OCI-LY3 (cell line): Measurements from ENCODE around the gene PHB1.

Source experiments
- H2AFZ ChIP-seq: fragments of 200-600, 300-600 bp; shearing (Covaris generic); 2 replicates; pipeline ENCODE4 v1.6.0; 2014; ENCODE audit warnings: antibody characterized with exemption, low read depth, low read length
- H3K27ac ChIP-seq: fragments of 200-600, 300-600 bp; sonication (generic); 2 replicates; pipeline ENCODE4 v1.5.1; 2014; ENCODE audit warnings: mild to moderate bottlenecking, low read length, moderate library complexity, mixed read lengths
- H3K27me3 ChIP-seq: fragments of 200-600, 300-600 bp; sonication (generic); 2 replicates; pipeline ENCODE4 v1.6.1; 2014; ENCODE audit warnings: low read depth, low read length, mixed read lengths
- H3K36me3 ChIP-seq: fragments of 200-600, 300-600 bp; sonication (generic); replicated peaks from 2 replicates; pipeline ENCODE3; 2014; ENCODE audit warnings: low read depth, low read length, mixed read lengths
- H3K4me1 ChIP-seq: fragments of 300-600, 200-600 bp; sonication (generic); 2 replicates; pipeline ENCODE4 v1.6.1; 2014; ENCODE audit warnings: low read length, mixed read lengths
- H3K4me2 ChIP-seq: fragments of 200-600, 300-600 bp; sonication (generic); 2 replicates; pipeline ENCODE4 v1.6.1; 2014; ENCODE audit warnings: low read length, mixed read lengths
- H3K4me3 ChIP-seq: fragments of 300-600, 200-600 bp; sonication (generic); 2 replicates; pipeline ENCODE4 v1.5.1; 2014; ENCODE audit warnings: antibody characterized with exemption, mild to moderate bottlenecking, low read length, moderate library complexity
- H3K79me2 ChIP-seq: fragments of 300-600, 200-600 bp; shearing (Covaris generic); 2 replicates; pipeline ENCODE4 v1.6.1; 2014; ENCODE audit warnings: mild to moderate bottlenecking, low read length, mixed read lengths
- H3K9ac ChIP-seq: fragments of 300-600, 200-600 bp; shearing (Covaris generic); 2 replicates; pipeline ENCODE4 v1.6.0; 2014; ENCODE audit warnings: mild to moderate bottlenecking, low read length, moderate library complexity
- H3K9me3 ChIP-seq: fragments of 200-600, 300-600 bp; shearing (Covaris generic); 2 replicates; pipeline ENCODE4 v1.6.1; 2014; ENCODE audit warnings: low read length, mixed read lengths; ENCODE audit not compliant: insufficient read depth
- H4K20me1 ChIP-seq: fragments of 200-600, 300-600 bp; sonication (generic); 2 replicates; pipeline ENCODE4 v1.6.1; 2016; ENCODE audit warnings: low read length, mixed read lengths; ENCODE audit not compliant: insufficient read depth
- CTCF ChIP-seq: fragments of 200-600, 300-600 bp; sonication (generic); IDR thresholded peaks from 2 replicates; pipeline ENCODE4 v1.5.1; 2014; ENCODE audit warnings: antibody characterized with exemption, low read length, low read depth
- EZH2phosphoT487 ChIP-seq: fragments of 200-600 bp; shearing (Covaris generic); IDR thresholded peaks from 2 replicates; pipeline ENCODE4 v1.6.1; 2018; ENCODE audit warnings: antibody characterized with exemption, mixed run types, low read depth

The PHB1 gene

DNA sequence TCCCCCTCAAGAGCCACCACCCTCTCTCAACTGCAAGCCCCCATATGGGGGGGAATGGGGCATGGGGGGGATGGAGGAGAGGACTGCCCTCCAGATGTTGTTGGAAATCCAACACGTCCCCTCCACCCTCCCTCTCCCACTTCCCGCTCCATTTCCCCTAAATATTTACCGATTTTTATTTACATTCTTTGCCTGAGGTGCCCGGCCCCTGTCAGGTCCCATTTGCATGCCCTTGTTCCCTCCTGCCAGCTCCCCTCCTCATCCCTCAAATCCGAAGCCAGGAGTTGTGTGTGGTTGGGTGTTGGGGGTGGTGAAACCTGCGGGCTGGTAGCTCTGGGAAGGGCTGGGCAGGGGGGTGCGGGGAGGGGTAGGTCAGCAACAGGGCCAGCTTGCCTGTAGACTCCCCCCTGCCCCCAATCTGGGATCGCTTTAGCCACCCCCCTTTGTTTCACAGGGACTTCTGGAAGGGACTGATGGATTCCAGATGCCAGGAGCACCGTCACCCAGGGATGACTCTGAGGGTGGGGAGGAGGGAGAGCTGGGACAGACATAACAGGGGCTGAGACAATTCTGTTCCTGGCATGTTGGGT, 40.7 kb upstream of the PHB1 start:
- peaks cover 38% of the 10 kb centered on the region for H3K27me3 ChIP-seq

GRCh38 chr17:49454050-49454449, 39.4 kb upstream of the PHB1 start:
- H3K4me2 ChIP-seq: no peak overlapping the region
- H2AFZ ChIP-seq: no peak overlapping the region
- no peaks in the 10 kb centered on the region for H4K20me1 ChIP-seq
- no peaks in the 10 kb centered on the region for H3K9me3 ChIP-seq
- no peaks in the 10 kb centered on the region for H3K4me1 ChIP-seq
- H3K4me3 ChIP-seq: no peak overlapping the region
- no peak overlapping the region for H3K27ac ChIP-seq
- H3K9ac ChIP-seq: no peak overlapping the region
- H3K79me2 ChIP-seq: no peaks in the 10 kb centered on the region
- peaks cover 27% of the 10 kb centered on the region for H3K27me3 ChIP-seq
- H3K36me3 ChIP-seq: no peaks in the 10 kb centered on the region
- TF ChIP-seq CTCF: no peak
- TF ChIP-seq EZH2phosphoT487: no peak

More for the DNA sequence above, 40.7 kb upstream of the PHB1 start:
- H3K4me2 ChIP-seq: no peak overlapping the region
- H2AFZ ChIP-seq: no peak overlapping the region
- TF ChIP-seq EZH2phosphoT487: no peak
- TF ChIP-seq CTCF: no peak
- H4K20me1 ChIP-seq: no peaks in the 10 kb centered on the region
- H3K36me3 ChIP-seq: no peaks in the 10 kb centered on the region
- H3K79me2 ChIP-seq: no peaks in the 10 kb centered on the region
- no peak overlapping the region for H3K4me3 ChIP-seq
- no peaks in the 10 kb centered on the region for H3K4me1 ChIP-seq
- no peak overlapping the region for H3K27ac ChIP-seq
- H3K9me3 ChIP-seq: no peaks in the 10 kb centered on the region
- H3K9ac ChIP-seq: no peak overlapping the region

GRCh38 chr17:49452661-49453060, 38.0 kb upstream of the PHB1 start:
- Histone ChIP-seq H3K4me3 (no peak overlapping the region), H3K27me3 (peaks cover 20% of the 10 kb centered on the region), H3K36me3 (no peaks in the 10 kb centered on the region), H3K79me2 (no peaks in the 10 kb centered on the region), H3K9me3 (no peaks in the 10 kb centered on the region), H3K27ac (no peak overlapping the region), H4K20me1 (no peaks in the 10 kb centered on the region), H3K9ac (no peak overlapping the region), H3K4me1 (no peaks in the 10 kb centered on the region), H2AFZ (no peak overlapping the region), H3K4me2 (no peak overlapping the region)
- TF ChIP-seq EZH2phosphoT487 (no peak), CTCF (no peak)

DNA sequence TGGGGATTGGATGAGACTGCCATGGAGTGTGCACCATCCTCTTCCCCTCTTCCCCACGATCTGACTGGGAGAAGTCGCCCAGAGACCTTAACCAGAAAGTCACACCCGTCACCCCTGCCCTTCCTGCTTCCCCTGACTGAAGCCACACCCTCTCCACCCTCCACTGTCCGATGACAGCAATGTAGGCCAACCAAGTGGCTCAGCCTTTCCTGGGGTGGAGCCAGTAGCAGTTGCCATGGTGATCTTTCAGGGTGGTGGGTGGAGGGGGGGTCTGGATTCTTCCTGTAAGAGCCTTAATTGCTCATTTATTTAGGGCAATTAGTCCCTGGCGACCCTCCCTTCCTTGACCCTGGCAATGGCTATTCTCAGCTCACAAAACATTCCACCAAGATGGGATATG, 37.5 kb upstream of the PHB1 start:
- no peak overlapping the region for H2AFZ ChIP-seq

More for the DNA sequence above, 37.5 kb upstream of the PHB1 start:
- H3K9me3 ChIP-seq: no peaks in the 10 kb centered on the region
- H3K4me3 ChIP-seq: no peak overlapping the region
- H3K9ac ChIP-seq: no peak overlapping the region
- TF ChIP-seq EZH2phosphoT487: no peak
- no peaks in the 10 kb centered on the region for H4K20me1 ChIP-seq
- no peaks in the 10 kb centered on the region for H3K79me2 ChIP-seq
- H3K4me1 ChIP-seq: no peaks in the 10 kb centered on the region
- peaks cover 16% of the 10 kb centered on the region for H3K27me3 ChIP-seq
- no peaks in the 10 kb centered on the region for H3K36me3 ChIP-seq
- no peak overlapping the region for H3K27ac ChIP-seq
- H3K4me2 ChIP-seq: no peak overlapping the region
